Measurements from ENCODE around the gene ANOS1. TPM values are rescaled to one million over a fixed set of nuclear protein-coding genes. Genes with fewer than 3 reads are reported as not detected.

The ANOS1 gene
- total and polyA plus RNA-seq, 2 donors (not counting 3 experiments of a cell fraction or from before 2014, with no cell fraction given): 0.55 to 0.87 TPM

GRCh38 chrX:8636497-8636896, 95.4 kb downstream of the ANOS1 start:
- no TSS peak for BruUV-seq (replicated peaks)
- ChIA-PET CTCF (no interaction called here), POLR2A (no interaction called here)
- no peak for FAIRE-seq
- no peak for DNase-seq (ENCODE audit: low read depth, low spot score)
- no peak overlapping the region for H3K4me2 ChIP-seq (ENCODE audit: insufficient read depth, low read length)
- no peaks in the 10 kb centered on the region for H3K27me3 ChIP-seq (ENCODE audit: control insufficient read depth in 2 of 2, insufficient read depth in 2 of 2, low read length in 2 of 2)
- no peaks in the 10 kb centered on the region for H3K79me2 ChIP-seq (ENCODE audit: control insufficient read depth, insufficient read depth, low read length)
- H3K9ac ChIP-seq (replicated peaks; ENCODE audit: extremely low read depth, insufficient read depth, low read length): no peak overlapping the region
- no peak overlapping the region for H3K4me3 ChIP-seq (replicated peaks in 1 of 3; ENCODE audit: insufficient read depth in 1 of 3, low read depth in 1 of 3, low read length in 3 of 3)
- no peak overlapping the region for H3K27ac ChIP-seq (ENCODE audit: insufficient read depth, low read depth, low read length)
- TF ChIP-seq CTCF (IDR thresholded peaks at IDR 0.05; ENCODE audit: extremely low read depth in 1 of 2, insufficient read depth in 1 of 2, low read depth in 1 of 2, low read length in 2 of 2) (no peak), JUN (IDR thresholded peaks at IDR 0.05; ENCODE audit: borderline replicate concordance, insufficient read depth, insufficient read length, low read depth) (no peak), POLR2AphosphoS5 (IDR thresholded peaks at IDR 0.05; ENCODE audit: insufficient read depth, low read depth, low read length) (no peak), EZH2 (IDR thresholded peaks at IDR 0.05; ENCODE audit: borderline replicate concordance, low read depth, low read length, severe bottlenecking) (no peak), MYC (IDR thresholded peaks at IDR 0.05; ENCODE audit: low read depth, low read length) (no peak), MAX (IDR thresholded peaks at IDR 0.05; ENCODE audit: insufficient read depth, insufficient read length) (no peak), POLR2A (IDR thresholded peaks at IDR 0.05; ENCODE audit: low read depth, low read length) (no peak), FOS (IDR thresholded peaks at IDR 0.05; ENCODE audit: borderline replicate concordance, insufficient read depth, low read length) (no peak), GATA2 (IDR thresholded peaks at IDR 0.05; ENCODE audit: insufficient read depth, insufficient read length, low read depth, low read length) (no peak)
- H2AFZ ChIP-seq (ENCODE audit: low read depth, low read length): no peak overlapping the region
- no peaks in the 10 kb centered on the region for H3K9me1 ChIP-seq (replicated peaks; ENCODE audit: control insufficient read depth, extremely low read depth, insufficient read depth, low read length)
- H4K20me1 ChIP-seq (replicated peaks; ENCODE audit: control insufficient read depth, extremely low read depth, insufficient read depth, low read length): no peaks in the 10 kb centered on the region
- intact Hi-C loops (cut with micrococcal nuclease): no loop called here
- H3K36me3 ChIP-seq (ENCODE audit: control insufficient read depth in 2 of 2, extremely low read depth in 1 of 2, insufficient read depth in 2 of 2, low read length in 2 of 2): no peaks in the 10 kb centered on the region
- no peaks in the 10 kb centered on the region for H3K4me1 ChIP-seq (ENCODE audit: control insufficient read depth, extremely low read depth, insufficient read depth, low read length)
- no peaks in the 10 kb centered on the region for H3K9me3 ChIP-seq (replicated peaks; ENCODE audit: control insufficient read depth, insufficient read depth, low read length)
- dilution Hi-C loops (cut with MboI; ENCODE audit: extremely low pct_ligation_motif_present, low sequenced_read_pairs): no loop called here

All from endothelial cell of umbilical vein (primary cell).